Ramos (cell line): Measurements from ENCODE around the gene PFN4.

Source experiments
- in situ Hi-C: fragments of 300-500 bp; cut with MboI; formaldehyde crosslinking; loops from one replicate; pipeline ENCODE4 v1.14.3; 2022; ENCODE audit warnings: low sequenced_read_pairs; ENCODE audit not compliant: unreplicated experiment

The PFN4 gene

DNA sequence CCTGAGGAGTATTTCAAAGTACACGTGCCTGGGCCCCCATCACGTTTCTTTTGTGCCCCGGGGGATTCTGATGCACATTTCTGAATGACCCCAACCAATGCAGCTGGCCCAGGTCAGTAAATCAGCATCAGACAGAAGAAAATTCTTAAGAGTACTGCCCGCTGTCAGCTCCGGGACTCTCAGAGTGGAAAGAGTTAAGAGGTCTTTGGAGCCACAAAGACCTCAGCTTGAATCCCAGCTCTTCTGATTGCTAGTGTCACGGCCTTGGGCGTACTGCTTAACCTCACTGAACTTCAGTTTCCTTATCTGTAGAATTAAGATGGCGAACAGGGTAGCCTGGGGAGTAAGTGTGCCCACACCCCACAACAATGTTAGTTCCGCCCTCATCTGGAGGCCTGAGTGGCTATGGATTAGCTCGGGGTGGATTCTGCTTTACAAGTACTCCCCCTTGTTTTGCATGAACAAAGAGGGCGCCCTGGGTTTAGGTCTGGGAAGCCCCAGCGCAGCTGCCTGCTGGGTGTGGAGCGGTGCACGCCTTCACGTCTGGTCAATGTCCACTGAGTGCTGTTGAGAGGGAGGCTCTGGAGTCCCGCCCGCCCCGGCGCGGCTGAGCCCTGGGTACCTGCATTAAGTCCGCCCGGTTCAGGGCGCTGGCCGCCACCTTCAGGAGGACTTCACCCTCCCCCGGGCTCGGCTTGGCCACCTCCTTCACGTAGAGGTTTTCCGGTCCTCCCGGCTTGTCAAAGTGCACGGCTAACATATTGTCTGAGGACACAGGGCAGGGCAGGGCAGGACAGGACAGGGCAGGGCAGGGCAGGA is 39.4 kb downstream of the PFN4 start:
- in situ Hi-C loops: no loop called here

DNA sequence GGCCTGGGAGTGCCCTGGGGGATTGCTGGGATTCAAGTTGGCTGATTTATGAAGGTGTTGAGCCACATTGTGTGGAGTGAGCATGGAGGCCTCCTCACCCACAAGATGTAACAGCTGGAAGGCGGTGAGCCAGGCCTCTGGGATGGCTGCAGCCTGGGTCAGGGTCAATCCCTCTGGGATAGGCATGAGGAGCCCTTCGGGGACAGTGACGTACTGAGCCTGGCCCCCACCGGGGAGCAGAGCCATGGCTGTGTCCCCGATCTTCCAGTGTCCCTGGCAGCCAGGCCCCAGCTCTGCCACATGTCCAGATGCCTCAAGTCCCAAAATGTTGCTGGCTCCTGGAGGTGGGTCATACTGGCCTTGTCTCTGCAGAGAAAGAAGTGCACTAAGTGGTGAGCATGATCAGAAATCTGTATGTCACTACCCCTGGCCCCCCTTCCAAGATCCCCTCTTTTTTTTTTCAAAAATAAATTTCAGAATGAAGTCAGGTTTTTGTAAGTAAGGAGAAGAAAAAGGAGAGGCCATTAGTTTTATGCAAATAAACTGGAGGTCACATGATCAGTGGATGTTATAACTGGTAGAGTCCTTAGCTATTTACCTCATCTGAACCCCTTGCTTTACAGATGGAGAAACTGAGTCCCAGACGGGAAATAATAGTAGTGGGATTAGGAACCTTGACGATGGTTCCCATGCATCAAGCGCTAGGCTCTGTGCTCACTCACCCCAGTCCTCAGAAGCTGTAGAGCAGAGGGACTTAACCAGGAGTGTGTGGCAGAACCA is 40.2 kb downstream of the PFN4 start:
- in situ Hi-C loops: no loop called here

DNA sequence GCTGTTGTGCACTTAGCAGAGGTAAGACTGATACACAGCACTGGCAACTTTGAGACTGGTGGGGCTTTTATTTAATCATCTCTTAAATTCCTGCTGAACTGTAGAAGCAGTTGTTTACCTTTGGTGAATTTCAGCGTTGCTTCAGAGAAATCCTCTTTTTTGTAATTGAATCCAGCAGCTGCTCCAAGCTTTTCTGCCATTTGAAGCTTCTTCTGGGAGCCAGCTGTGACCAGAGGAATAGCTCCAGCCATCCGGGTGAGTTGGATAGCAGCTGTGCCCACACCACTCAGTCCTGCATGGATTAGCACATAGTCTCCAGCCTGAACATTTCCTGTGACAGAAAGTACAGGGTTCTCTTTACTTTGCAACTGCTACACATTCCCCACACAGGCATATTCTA is 42.4 kb downstream of the PFN4 start:
- in situ Hi-C loops: no loop called here

DNA sequence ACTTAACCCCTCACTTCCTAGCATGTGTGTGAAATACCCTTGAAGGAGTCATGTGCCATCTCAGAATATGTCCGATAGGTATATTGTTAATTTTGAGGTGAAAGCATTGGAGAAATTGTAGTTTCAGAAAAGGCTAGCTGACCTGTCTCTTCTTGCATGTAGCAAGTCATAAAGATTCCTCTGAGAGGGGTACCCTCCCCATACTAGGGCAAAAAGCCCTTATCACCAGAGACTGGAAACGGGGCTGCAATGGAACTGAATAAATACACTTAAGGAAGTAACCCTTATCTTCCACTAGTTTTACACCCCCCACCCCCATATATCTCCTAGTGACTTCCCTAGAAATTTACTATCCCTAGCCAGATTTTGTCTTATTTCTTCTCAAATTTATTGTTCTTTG is 45.3 kb downstream of the PFN4 start:
- in situ Hi-C loops: no loop called here

DNA sequence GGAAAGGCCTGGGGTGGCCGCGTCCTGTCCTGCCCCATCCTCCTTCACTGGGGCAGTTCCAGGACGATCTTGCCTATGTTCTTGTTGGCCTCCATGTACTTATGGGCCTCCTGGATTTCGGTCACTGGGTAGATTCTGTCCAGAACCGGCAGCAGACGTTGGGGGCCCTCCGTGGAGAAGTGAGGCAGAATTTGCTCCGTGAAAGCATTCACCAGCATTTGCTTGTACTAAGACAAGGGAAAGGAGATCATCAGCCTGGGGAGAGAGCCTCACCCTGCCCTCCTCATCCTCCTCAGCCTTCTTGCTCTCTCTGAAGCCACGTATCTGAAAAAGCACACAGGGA is 45.6 kb downstream of the PFN4 start:
- in situ Hi-C loops: no loop called here

DNA sequence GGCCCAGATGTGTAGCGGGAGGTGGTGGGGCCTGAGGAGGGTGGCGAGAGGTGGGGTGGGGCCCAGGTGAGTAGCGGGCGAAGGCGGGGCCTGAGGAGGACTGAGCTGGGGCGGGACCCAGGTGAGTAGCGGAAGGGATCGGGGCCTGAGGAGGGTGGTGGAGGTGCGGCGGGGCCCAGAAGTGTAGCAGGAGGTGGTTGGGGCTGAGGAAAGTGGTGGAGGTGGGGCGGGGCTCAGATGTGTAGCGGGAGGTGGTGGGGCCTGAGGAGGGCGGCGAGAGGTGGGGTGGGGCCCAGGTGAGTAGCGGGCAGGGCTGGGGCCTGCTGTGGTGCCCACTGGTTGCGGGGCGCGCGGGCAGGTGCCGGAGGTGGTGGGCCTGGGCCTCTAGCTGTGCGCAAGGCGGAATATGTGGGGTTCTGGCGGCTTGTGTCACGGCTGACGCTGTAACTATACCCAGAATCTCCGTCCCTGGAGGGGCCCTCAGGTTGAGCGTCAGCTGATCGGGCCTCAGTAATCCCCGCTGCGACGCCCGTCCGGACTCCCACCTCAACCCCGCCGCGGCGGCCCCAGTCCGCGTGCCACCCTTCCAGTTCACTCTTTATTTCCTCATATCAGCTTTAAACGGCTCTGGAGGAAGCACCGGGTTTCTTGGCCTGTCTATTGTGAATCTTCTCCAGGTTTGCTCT is 46.1 kb downstream of the PFN4 start:
- in situ Hi-C loops: no loop called here

DNA sequence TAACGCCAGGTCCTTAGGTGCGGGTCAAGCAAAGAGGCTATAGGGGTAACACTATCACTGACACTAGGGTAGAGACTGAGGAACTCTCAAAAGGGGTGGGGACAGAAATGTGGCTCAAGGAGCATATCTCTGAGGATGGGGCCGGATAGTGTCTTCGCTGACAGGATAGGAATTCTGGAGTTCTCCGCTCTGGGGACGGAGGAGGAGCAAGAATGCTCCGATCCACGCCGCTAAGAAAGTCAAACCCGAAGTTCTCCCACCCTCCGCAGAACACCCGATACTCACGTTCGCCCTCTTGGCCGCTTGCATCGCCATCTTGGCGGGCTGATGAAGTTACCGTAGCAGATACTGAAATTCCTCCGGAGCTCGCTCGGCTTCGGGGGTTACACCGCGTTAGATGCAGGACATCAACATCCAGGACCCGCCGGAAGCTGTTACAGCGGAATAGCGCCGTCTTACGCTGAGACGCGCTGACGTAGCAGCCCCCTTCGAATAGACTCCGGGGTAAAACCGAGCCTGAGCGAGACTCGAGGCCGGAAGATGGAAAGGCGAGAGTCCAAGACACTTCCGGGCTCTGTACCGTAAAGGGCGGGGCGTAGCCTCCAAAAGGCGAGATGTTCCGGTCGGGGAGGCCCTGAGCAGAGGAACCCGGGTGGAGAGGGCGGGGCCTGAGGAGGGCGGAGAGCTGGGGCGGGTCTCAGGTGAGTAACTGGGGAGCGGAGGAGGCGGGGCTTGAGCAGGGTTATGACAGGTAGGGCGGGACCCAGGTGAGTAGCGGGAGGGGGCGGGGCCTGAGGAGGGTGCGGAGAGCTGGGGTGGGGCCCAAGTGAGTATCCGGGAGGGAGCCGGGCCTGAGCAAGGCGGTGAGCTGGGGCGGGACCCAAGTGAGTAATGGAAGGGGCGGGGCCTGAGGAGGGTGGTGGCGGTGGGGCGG is 47.0 kb downstream of the PFN4 start, which contains the start of gene SF3B6:
TSS of gene SF3B6 (minus strand) at position 412 of the 934 bp plus-strand sequence. CDS start at position 315, 97 bp downstream.
- in situ Hi-C loops: no loop called here

DNA sequence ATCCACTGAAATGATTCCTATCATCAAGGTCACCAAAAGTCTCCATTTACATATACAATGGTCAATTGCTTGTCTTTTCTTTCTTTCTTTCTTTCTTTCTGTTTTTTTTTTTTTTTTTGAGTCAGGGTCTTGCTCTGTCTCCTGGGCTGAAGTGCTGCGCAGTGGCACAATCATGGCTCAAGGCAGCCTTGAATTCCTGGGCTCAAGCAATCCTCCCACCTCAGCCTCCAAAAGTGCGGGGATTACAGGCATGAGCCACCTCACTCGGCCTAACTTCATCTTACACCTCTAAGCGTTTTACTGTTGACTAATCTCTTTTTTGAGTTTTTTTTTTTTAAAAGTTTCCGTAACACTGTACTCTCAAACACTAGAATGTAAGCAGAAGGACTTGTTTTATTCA is 47.9 kb downstream of the PFN4 start:
- in situ Hi-C loops: no loop called here

DNA sequence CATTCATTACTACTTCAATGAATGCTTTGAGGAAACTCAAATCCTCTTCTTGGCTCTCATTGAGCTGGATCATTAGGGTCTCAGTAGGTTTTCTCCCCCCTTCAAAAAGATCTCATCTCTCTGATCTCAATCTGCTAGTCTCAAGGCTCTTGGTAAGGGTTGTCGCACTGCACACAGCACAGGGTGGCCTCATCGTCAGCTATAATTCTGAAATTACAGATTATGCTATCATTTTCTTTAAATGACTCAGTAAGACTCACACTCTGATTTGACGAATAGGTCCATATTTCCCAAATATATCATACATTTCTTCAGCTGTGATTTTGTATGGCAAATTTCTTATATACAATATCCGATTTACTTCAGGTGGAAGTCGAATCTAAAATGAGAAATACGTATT is 49.3 kb downstream of the PFN4 start:
- in situ Hi-C loops: no loop called here

DNA sequence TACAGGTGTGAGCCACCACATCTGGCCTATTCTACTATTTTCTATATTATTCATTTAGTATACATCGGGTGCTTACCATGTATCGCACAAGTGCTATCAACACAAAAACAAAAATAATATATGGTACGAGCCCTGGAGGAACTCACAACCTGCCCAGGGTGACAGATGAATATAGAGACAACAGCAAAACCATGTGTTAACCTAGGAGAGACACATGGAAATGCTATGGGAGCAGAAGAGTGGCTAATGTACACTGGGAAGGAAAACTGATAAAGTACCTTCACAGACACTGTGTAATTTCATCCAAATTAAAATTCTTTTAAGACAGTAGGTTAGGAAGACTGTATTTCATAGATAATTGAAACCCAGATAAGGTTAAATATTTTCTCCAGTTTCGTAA is 50.9 kb downstream of the PFN4 start:
- in situ Hi-C loops: no loop called here

DNA sequence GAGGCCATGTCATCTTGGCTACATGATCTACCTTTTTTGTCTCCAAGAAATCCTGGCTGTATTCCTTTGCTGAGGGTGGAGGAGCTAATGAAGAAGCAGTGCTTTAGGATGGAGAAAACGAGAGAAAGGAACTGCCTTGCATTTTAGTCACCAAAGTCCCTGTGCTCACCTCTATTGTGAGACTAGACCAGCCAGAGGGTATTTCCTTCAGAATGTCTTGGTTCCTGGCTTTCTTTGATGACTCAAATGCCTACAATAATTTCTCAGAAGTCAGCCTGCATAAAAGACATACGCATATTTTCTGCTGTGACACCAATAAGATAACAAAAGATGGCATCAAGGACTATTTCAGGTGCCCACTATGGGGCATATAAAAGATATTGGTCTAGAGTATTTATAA is 57.8 kb downstream of the PFN4 start:
- in situ Hi-C loops: loop anchor here (10.0 kb wide), 1 partner anchor 241 kb away; no protein-coding TSS in a partner anchor
